Testis (tissue), 3 donors: ENCODE results near the gene UCP3. TPM values are rescaled to one million over a fixed set of nuclear protein-coding genes. Genes with fewer than 3 reads are reported as not detected.

Source experiments
- DNase-seq: peaks from one replicate; pipeline ENCODE4 v3.0.0-alpha.2; 2019
- H3K27ac ChIP-seq, 2 donors: fragments of 200-600 bp; sonication (generic); one replicate each; pipeline ENCODE4 v1.5.1; 2019
- H3K27me3 ChIP-seq: fragments of 200-600 bp; sonication (generic); one replicate; pipeline ENCODE4 v1.5.1; 2019
- H3K36me3 ChIP-seq: fragments of 200-600 bp; sonication (generic); one replicate; pipeline ENCODE4 v1.5.1; 2017; ENCODE audit warnings: low read depth; ENCODE audit errors: missing control alignments
- H3K4me1 ChIP-seq: fragments of 200-600 bp; sonication (generic); one replicate; pipeline ENCODE4 v1.5.1; 2019
- H3K4me3 ChIP-seq, 2 donors: fragments of 200-600 bp; sonication (generic); one replicate each; pipeline ENCODE4 v1.5.1; 2017 to 2019
- H3K9me3 ChIP-seq: fragments of 200-600 bp; sonication (generic); one replicate; pipeline ENCODE4 v1.5.1; 2017
- POLR2A ChIP-seq: fragments of 450-650 bp; IDR thresholded peaks from one replicate; pipeline ENCODE4 v1.6.1; 2017; ENCODE audit warnings: antibody characterized with exemption, mild to moderate bottlenecking, moderate library complexity
- WGBS, 2 donors: methylation state at CpG; one replicate each; pipeline ENCODE4 v1.1.5; 2018; 5-methylcytosine and 5-hydroxymethylcytosine counted together
- intact Hi-C: fragments of 100-400 bp; cut with DNase I; formaldehyde crosslinking; loops from one replicate; pipeline ENCODE4 v1.15.1; 2023; ENCODE audit warnings: low total_unique reads
- polyA plus RNA-seq: library from polyadenylated mRNA; stranded (reverse); fragments of 350-450 nt; fragmentation: Illumina TruSeq; extraction: RNeasy Lipid Tissue Mini Kit (QIAGEN cat#74804); gene quantifications from one replicate; pipeline ENCODE4 v1.2.3, GENCODE V29; 2014; ENCODE audit warnings: low read depth, low replicate concordance; ENCODE audit not compliant: insufficient read depth
- total RNA-seq, 2 donors: library from RNA; depleted of rRNA; stranded (reverse); fragments of >200 nt; gene quantifications; one replicate each; pipeline ENCODE4 v1.2.3, GENCODE V29; 2016
- TF ChIP-seq, protein P1 (sequence below), 3 experiments: fragments of 450-650 bp in 2 of 3; fragments of 200-600 bp in 1 of 3; sonication (generic) in 1 of 3; IDR thresholded peaks; one replicate each; pipeline ENCODE4 v1.5.1; 2016 to 2019; ENCODE audit warnings: antibody characterized with exemption in 3 of 3, mild to moderate bottlenecking in 2 of 3, moderate library complexity in 1 of 3

Gene UCP3
- total and polyA plus RNA-seq, 3 donors from 2014 or later: 5.8 to 10.0 (median 9.7) TPM

DNA sequence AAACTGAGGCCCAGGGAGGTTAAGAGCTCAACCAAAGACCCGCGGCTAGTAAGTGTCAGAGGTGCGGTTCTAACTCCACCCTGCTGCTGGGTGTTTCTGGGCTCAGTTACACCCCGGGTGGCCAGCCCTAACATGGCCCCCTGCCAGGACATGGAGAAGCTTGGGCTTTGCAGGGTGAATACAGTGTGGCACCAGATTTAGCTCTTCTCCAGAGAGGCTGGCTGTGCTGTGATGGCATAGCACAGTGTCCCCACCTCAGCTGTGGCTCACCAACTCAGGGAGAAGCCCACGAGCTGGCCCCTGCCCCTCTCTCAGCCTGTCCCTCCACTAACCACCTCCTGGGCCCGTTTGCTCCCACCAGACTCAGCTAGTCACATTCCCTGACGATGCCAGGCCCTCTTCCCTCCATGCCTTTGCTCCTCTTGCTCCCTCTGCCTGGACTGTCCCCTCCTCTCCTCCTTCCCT is 7.0 kb downstream of the UCP3 start:
- Histone ChIP-seq H3K4me3 (no peak overlapping the region), H3K9me3 (no peaks in the 10 kb centered on the region), H3K27ac (no peak overlapping the region), H3K36me3 (no peaks in the 10 kb centered on the region), H3K27me3 (no peaks in the 10 kb centered on the region), H3K4me1 (no peaks in the 10 kb centered on the region)
- intact Hi-C loops: no loop called here
- no peak for DNase-seq
- TF ChIP-seq, protein P1, sequence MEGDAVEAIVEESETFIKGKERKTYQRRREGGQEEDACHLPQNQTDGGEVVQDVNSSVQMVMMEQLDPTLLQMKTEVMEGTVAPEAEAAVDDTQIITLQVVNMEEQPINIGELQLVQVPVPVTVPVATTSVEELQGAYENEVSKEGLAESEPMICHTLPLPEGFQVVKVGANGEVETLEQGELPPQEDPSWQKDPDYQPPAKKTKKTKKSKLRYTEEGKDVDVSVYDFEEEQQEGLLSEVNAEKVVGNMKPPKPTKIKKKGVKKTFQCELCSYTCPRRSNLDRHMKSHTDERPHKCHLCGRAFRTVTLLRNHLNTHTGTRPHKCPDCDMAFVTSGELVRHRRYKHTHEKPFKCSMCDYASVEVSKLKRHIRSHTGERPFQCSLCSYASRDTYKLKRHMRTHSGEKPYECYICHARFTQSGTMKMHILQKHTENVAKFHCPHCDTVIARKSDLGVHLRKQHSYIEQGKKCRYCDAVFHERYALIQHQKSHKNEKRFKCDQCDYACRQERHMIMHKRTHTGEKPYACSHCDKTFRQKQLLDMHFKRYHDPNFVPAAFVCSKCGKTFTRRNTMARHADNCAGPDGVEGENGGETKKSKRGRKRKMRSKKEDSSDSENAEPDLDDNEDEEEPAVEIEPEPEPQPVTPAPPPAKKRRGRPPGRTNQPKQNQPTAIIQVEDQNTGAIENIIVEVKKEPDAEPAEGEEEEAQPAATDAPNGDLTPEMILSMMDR (IDR thresholded peaks at IDR 0.05): no peak
- no peak for TF ChIP-seq POLR2A
- WGBS, 2 donors: 84 to 87% methylated on average over 7 of the region's 7 CpGs

DNA sequence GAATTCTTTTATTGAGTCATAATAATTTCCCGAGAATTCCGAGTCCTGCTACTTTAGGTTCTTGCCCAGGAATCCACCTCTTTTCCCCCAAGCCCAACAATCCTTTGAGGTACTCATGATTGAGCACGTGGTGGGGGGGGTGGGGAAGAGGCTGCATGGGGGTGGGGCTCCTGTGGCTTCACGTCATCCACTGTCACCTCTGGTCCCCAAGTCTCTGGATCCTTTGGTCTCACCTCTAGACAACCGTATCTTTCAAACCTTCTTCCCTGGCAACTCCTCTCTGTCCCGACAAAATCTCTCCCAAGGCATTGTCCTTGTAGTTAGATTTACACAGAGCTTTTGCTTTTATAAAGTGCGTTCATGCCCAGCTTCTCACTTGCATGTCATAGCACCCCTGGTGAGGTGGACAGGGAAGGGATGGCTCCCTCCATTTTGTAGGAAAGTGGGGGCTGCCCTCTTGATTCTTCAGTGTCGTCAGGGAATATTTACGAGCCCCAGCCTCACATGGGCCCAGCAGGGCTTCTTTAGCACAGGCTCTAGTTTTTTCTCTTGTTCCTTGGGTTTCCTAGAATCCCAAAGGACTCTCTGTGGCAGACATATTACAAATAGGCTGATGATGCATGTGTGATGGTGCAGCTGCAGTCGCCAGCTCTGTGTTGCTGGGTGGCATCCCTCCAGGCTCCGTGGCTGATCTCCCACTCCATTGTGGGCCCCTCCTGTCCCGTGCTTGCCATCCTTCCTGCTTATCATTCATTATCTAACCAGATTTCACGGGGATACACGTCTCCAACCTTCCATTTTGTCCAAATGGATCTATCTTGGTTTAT is 8.4 kb downstream of the UCP3 start:
- Histone ChIP-seq H3K9me3 (no peaks in the 10 kb centered on the region), H3K27me3 (no peaks in the 10 kb centered on the region), H3K36me3 (no peaks in the 10 kb centered on the region), H3K4me1 (no peaks in the 10 kb centered on the region), H3K4me3 (no peak overlapping the region), H3K27ac (no peak overlapping the region)
- TF ChIP-seq, protein P1 (IDR thresholded peaks at IDR 0.05): no peak
- no peak for TF ChIP-seq POLR2A
- no peak for DNase-seq
- 87 to 91% methylated on average over 14 of the region's 14 CpGs for WGBS, 2 donors
- intact Hi-C loops: no loop called here

DNA sequence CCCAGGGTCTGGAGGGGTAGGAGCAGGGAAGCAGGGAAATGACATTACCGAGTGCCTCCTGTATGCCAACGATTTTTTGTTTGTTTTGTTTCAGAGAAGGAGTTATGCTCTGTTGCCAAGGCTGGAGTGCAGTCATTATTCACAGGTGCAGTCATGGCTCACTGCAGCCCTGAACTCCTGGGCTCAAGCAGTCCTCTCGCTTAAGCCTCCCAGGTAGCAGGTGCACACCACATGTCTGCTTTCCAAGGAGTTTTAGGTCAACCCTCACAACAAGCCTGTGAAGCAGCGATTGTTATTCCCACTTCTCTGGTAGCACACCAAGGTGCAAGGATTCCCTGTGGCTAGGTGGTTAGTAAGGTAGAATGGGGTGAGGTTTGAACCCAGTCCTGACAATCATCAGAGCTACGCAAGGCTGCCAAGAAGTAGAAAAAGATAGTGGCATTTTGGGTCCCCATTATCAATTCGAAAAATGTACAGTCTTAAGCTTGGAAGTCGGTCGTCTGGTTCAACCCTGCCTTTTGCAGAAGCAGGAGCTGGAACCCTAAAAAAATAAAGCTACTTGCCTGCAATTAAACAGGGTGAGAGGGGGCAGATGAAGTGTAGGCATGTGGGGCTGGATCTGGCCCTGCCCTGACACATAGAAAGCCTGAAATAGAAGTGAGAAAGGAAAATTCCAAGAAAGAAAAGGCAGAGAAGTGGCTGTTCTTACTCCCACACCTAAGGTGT is 9.1 kb downstream of the UCP3 start:
- no peak for DNase-seq
- Histone ChIP-seq H3K9me3 (no peaks in the 10 kb centered on the region), H3K4me1 (no peaks in the 10 kb centered on the region), H3K27me3 (no peaks in the 10 kb centered on the region), H3K36me3 (no peaks in the 10 kb centered on the region), H3K27ac (no peak overlapping the region), H3K4me3 (no peak overlapping the region)
- TF ChIP-seq POLR2A: no peak
- TF ChIP-seq, protein P1 (IDR thresholded peaks at IDR 0.05): no peak
- intact Hi-C loops: no loop called here
- WGBS, 2 donors: 82 to 88% methylated on average over 8 of the region's 8 CpGs

- H3K4me1 ChIP-seq: no peaks in the 10 kb centered on the region
- no peaks in the 10 kb centered on the region for H3K27me3 ChIP-seq
- WGBS, 2 donors: 90 to 94% methylated on average over 13 of the region's 13 CpGs
- no peaks in the 10 kb centered on the region for H3K36me3 ChIP-seq
- DNase-seq: no peak
- TF ChIP-seq, protein P1 (IDR thresholded peaks at IDR 0.05): no peak
- TF ChIP-seq POLR2A: no peak
- no peak overlapping the region for H3K4me3 ChIP-seq
- H3K27ac ChIP-seq: no peak overlapping the region
- H3K9me3 ChIP-seq: no peaks in the 10 kb centered on the region
- intact Hi-C loops: no loop called here
These were observed 9.9 kb downstream of the UCP3 start for GRCh38 chr11:73998846-73999575.
